Panc1 (cell line): Measurements from ENCODE around the gene SAMD11. TPM values are rescaled to one million over a fixed set of nuclear protein-coding genes. Genes with fewer than 3 reads are reported as not detected.

Experiments
- ATAC-seq: fragments of 200-7000 bp; cut with Tn5 transposase; 2 replicates; pipeline ENCODE4 v1.9.1; 2020; ENCODE audit warnings: mild to moderate bottlenecking, moderate library complexity
- BruUV-seq: library from RNA; stranded (reverse); fragments of 400-500 nt; replicated peaks from 2 replicates; lab custom pipeline; 2021; lab: Mats Ljungman, UMichigan
- CTCF ChIA-PET: fragments of 300-600 bp; sonication (Branson Sonifier 250); formaldehyde crosslinking; loops from one replicate; lab custom pipeline; 2022; ENCODE audit warnings: antibody characterized with exemption; lab: Charles Lee
- POLR2A ChIA-PET: fragments of 300-600 bp; sonication (Branson Sonifier 250); formaldehyde crosslinking; loops from one replicate; lab custom pipeline; 2022; ENCODE audit warnings: antibody characterized with exemption; lab: Charles Lee
- DNase-seq: peaks from one replicate; pipeline ENCODE4 v3.0.0-alpha.2; 2010; ENCODE audit warnings: low read depth, low spot score
- H3K27ac ChIP-seq: 2 replicates; pipeline ENCODE4 v1.5.1; 2011; ENCODE audit warnings: mild to moderate bottlenecking, low read length, inconsistent platforms
- H3K27me3 ChIP-seq: fragments of 200-500 bp; sonication (Bioruptor generic); 2 replicates; pipeline ENCODE4 v1.6.0; 2014; ENCODE audit warnings: low read length, inconsistent platforms; ENCODE audit not compliant: control insufficient read depth, insufficient read depth
- H3K36me3 ChIP-seq: fragments of 200-500 bp; sonication (Bioruptor generic); 2 replicates; pipeline ENCODE4 v1.5.1; 2014; ENCODE audit warnings: inconsistent platforms, mild to moderate bottlenecking, low read length, moderate library complexity; ENCODE audit not compliant: control insufficient read depth, insufficient read depth
- H3K4me1 ChIP-seq: 2 replicates; pipeline ENCODE4 v1.5.1; 2011; ENCODE audit warnings: inconsistent platforms, mild to moderate bottlenecking, low read length, moderate library complexity; ENCODE audit not compliant: control insufficient read depth, insufficient read depth
- H3K4me3 ChIP-seq, 2 experiments: 2 replicates each; pipeline ENCODE4 v1.5.1; 2011 to 2012; ENCODE audit warnings: low read depth in 2 of 2, low read length in 2 of 2, mild to moderate bottlenecking in 2 of 2, inconsistent platforms in 1 of 2, moderate library complexity in 1 of 2
- H3K9me3 ChIP-seq: fragments of 200-500 bp; sonication (Bioruptor generic); 2 replicates; pipeline ENCODE4 v1.5.1; 2014; ENCODE audit warnings: low read depth, mild to moderate bottlenecking, inconsistent platforms, low read length, moderate library complexity; ENCODE audit not compliant: control insufficient read depth, insufficient read depth
- CTCF ChIP-seq: fragments of 450-650 bp; IDR thresholded peaks from 2 replicates; pipeline ENCODE4 v1.5.1; 2017; ENCODE audit warnings: mild to moderate bottlenecking
- POLR2AphosphoS5 ChIP-seq: IDR thresholded peaks from 2 replicates; pipeline ENCODE4 v1.6.1; 2012; ENCODE audit warnings: mild to moderate bottlenecking, low read depth, low read length, moderate library complexity
- REST ChIP-seq, 2 experiments: IDR thresholded peaks; 2 replicates each; pipeline ENCODE4 v1.6.1; 2011 to 2012; ENCODE audit warnings: low read depth in 2 of 2, control low read depth in 1 of 2, low read length in 1 of 2, mild to moderate bottlenecking in 1 of 2, moderate library complexity in 1 of 2; ENCODE audit not compliant: insufficient read depth in 1 of 2
- SIN3A ChIP-seq: IDR thresholded peaks from 2 replicates; pipeline ENCODE4 v1.6.1; 2012; ENCODE audit warnings: low read depth, mild to moderate bottlenecking, low read length, moderate library complexity, borderline replicate concordance; ENCODE audit not compliant: insufficient read depth
- TCF7L2 ChIP-seq: IDR thresholded peaks from 2 replicates; pipeline ENCODE4 v1.6.1; 2011; ENCODE audit warnings: mild to moderate bottlenecking, low read depth, low read length, inconsistent platforms
- in situ Hi-C: cut with HindIII; loops from 2 replicates; pipeline ENCODE4 v1.10.0; 2016; ENCODE audit warnings: low sequenced_read_pairs, low pct_unique_long_range_greater_than_20kb
- intact Hi-C: fragments of 100-400 bp; cut with micrococcal nuclease; formaldehyde crosslinking; loops from one replicate; pipeline ENCODE4 v1.10.0; 2022; ENCODE audit not compliant: unreplicated experiment
- total RNA-seq: library from RNA; stranded (reverse); gene quantifications from one replicate; pipeline ENCODE4 v1.2.1, GENCODE V29; 2021; ENCODE audit not compliant: unreplicated experiment

The SAMD11 gene
- total RNA-seq, 1 experiment from 2014 or later = 51.8 TPM

- Histone ChIP-seq H3K9me3 (no peaks in the 10 kb centered on the region), H3K27ac (peak overlapping the region; percentile 29; the same call in 1 of the 2 replicates), H3K4me1 (peaks cover 45% of the 10 kb centered on the region), H3K4me3 (no peak overlapping the region), H3K36me3 (no peaks in the 10 kb centered on the region), H3K27me3 (no peaks in the 10 kb centered on the region)
- TF ChIP-seq SIN3A (no peak), CTCF (no peak), POLR2AphosphoS5 (no peak), TCF7L2 (no peak), REST (IDR thresholded peaks at IDR 0.05; ENCODE audit: insufficient read depth in 1 of 2, low read depth in 2 of 2, low read length in 1 of 2) (no peak)
- in situ Hi-C loops (no loop called here), intact Hi-C loops (no loop called here)
- BruUV-seq = no TSS peak
- ChIA-PET CTCF (interaction anchor here (0.6 kb wide), 1 partner anchor 28 kb away, joined by 3 read pairs; no protein-coding TSS in a partner anchor), POLR2A (interaction anchor here (0.7 kb wide), 2 partner anchors 26 to 37 kb away, joined by 3 to 12 read pairs; partner anchors contain the start of gene NOC2L)
- DNase-seq = no peak
- no peak for ATAC-seq
These were observed 9.3 kb downstream of the SAMD11 start for GRCh38 chr1:932776-933602.

GRCh38 chr1:933603-933940 lies 9.8 kb downstream of the SAMD11 start:
- Histone ChIP-seq H3K4me3 (no peak overlapping the region), H3K27ac (no peak overlapping the region), H3K9me3 (no peaks in the 10 kb centered on the region), H3K36me3 (no peaks in the 10 kb centered on the region), H3K27me3 (no peaks in the 10 kb centered on the region), H3K4me1 (peaks cover 51% of the 10 kb centered on the region)
- no peak for TF ChIP-seq POLR2AphosphoS5
- POLR2A ChIA-PET = interaction anchor here (0.7 kb wide), 2 partner anchors 25 to 38 kb away, joined by 3 to 12 read pairs; partner anchors contain the start of gene NOC2L
- in situ Hi-C loops (no loop called here), intact Hi-C loops (no loop called here)
- CTCF ChIA-PET = no interaction called here
- BruUV-seq = no TSS peak
- DNase-seq (no peak), ATAC-seq (no peak)
